ENCODE results near the gene GRK3.

GRK3 gene

GRCh38 chr22:25670070-25670461 is 105.6 kb downstream of the GRK3 start:
- DNase-seq: no peak

DNA sequence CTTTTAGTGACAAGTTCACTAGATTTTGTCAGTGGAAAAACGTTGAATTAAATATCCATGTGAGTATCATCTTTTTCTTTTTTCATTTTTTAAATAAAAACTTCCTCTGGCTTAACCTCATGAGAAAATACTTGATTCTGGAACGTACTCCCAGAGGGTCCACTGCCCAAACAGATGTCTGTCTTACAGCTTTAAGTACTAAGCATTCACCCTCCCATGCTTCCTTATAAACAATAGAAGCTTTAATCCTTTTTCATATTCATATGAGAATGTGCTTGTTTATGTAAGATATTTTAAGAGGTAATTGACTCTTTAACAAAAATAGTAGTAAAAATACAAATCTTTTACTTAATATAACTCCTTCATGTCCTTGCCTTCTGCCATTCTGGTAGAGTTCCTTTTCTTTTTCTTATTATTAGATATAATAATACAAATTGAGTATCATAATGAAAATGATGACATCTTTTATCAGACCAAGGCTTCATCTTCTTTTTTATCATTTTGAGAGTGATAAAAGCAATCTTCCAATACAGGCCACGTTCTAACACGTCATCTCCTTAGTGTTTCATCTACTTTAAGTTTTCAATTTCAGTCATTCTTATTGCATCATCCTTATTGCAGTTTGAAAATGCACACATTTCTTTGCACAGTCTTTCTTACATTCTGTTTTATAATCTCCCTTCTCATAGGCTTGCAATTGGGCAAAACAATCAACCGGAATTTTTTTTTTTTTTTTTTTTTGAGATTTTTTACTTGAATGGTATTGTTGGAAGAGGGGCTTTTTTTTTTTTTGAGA is 108.0 kb downstream of the GRK3 start:
- DNase-seq: no peak

DNA sequence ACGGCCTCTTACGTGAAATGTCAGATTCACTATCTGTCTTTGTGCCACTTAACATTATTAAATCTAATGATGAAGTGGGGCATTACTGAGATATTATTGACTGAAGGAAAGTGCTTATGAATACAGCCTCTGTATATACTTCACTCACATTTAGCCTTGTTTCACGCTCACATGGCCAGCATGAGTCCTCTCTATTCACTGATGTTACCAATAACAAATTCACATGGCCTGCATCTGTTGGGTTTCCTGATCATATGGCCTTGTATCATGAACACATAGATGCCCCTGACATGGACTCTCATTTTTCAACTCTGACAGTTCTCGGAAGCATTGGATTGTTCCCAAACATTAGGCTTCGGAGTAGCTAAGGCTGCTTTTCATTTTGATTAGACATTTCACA is 109.2 kb downstream of the GRK3 start:
- no peak for DNase-seq

DNA sequence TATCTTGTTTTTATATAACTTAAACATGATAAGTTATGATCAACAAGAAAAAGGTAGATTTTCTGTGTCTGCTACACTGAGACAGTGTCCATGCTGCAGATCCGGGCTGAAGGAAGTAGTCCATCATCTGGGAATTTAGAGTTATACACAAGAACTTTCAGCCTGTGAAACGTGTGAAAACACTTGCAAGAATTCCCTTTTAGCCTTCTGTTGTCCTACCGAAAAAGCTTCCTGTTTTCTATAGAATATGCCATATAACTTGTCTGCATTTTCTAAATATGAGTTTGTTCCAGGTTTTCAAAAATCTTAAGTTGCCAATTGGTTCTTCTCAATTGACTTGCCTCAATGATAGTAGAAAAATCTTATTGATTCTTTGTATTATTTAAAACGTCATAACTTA is 113.2 kb downstream of the GRK3 start:
- no peak for DNase-seq

DNA sequence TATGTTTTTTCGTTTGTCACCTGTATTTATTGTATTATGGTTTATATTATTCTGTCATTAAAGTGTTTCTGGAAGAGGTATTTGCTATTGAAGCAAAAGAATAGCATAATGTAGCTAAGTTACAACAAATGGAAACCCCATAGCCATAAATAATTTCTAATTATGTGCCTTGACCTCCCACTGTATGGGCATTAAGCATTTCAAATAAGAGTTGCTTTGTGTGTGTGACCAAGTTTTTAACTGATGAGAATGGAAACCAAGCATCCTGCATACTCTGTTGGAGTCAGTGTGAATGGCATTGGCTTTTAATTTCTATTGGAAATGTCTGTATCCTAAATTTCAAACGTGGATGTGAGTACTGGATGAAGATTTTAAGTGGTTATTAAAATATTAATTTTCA is 115.6 kb downstream of the GRK3 start:
- no peak for DNase-seq

DNA sequence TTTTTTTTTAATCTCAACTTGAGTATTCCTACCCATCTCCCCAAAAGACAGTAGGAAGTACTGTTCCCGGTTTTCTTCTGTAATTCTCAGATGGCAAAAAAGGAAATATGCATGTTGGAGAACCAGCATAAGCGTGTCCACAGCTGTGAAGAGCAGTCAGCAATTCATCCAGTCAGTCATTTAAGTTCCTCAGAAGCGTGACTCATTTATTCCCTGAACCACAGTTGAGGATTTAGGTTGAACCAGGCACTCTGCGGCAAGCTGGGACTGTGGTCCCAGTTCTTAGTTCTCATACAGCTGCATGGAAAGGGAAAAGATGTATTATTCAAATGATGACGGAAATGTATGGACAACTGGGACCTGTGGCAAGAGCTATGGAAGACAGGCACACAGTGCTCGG is 116.5 kb downstream of the GRK3 start:
- no peak for DNase-seq

DNA sequence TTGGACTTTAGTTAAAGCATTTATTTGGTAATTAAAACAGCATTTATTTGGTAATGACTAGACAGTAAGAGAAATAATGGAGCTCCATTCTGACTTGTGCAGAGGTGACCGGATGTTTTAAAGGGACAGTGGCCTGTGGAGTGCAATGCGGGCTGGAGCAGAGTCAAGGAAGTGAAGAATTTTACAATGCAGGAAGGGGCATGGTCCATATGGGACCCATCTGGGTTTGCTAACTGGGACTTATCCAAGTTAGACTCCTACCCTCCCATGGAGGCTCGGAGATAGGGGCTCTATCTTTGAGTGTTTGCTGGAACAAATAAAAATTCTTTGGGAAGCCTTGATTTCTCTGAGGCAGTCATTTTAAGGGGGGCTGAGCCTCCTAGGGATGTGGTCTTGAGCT is 117.6 kb downstream of the GRK3 start:
- DNase-seq: no peak

- no peak for DNase-seq
Observed at GRCh38 chr22:25688627-25689026, 124.2 kb downstream of the GRK3 start.

DNA sequence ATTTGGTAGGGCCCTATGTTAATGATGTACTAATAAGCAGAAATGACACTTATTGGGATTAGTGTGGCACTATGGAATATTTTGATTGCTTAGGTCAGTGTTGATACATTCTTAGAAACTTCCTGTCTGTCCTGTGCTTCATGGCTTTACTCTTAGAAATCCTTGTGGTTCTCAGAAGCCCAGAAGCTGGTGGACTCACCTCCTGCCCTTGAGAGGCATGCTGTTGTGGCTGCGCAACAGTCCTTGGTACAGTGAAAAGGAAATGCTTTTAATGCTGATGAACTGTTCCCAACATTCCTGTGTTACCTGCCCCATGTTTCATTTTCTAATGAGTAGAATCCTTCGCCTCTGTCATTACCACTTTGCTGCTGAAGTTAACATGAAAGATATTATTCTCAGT is 125.2 kb downstream of the GRK3 start:
- no peak for DNase-seq

GRCh38 chr22:25690798-25691197 is 126.3 kb downstream of the GRK3 start:
- no peak for DNase-seq

DNA sequence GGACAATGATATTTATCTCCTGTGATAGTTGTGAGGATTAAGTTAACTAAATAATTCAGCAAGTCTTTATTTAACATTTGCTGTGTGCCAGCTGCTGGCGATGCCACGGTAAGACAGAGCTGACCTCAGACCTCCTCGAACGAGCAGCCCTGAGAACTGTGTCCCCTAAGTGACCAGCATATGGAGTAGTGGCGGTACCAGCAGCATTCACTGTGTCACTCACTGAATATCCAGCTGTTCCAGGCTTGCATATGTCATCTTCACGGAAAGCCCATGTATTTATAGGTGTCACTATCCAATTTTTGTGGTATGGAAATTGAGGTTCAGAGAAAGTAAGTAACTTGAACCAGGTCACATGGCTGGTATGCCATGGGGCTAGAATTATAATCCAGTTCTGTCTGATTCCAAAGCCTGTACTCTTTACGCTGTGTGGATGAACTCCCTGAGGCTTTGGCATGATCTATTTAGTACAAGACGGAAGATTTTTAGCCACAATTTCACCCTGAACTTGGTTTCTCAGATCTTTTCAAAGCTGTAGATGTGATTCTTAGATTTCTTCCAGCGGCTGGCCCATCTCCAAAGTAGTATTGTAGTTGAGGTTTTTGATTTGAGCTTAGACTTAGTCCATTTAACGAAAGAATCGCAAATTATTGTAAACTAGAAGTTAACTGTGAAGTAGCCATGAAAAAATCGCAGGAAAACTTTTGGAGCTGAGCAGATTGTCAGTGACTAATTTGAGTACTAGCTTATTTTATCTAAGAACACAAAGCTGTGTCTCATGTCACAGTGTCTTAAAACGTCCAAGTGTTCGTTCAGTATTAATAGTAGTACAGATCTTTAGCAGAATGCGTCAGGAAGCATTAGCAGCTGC is 128.2 kb downstream of the GRK3 start:
- DNase-seq: no peak

- no peak for DNase-seq
Observed at GRCh38 chr22:25693268-25693565, 128.7 kb downstream of the GRK3 start.

GRCh38 chr22:25694196-25694907 is 129.9 kb downstream of the GRK3 start:
- no peak for DNase-seq

GRCh38 chr22:25695146-25695545 is 130.7 kb downstream of the GRK3 start:
- DNase-seq: no peak

DNA sequence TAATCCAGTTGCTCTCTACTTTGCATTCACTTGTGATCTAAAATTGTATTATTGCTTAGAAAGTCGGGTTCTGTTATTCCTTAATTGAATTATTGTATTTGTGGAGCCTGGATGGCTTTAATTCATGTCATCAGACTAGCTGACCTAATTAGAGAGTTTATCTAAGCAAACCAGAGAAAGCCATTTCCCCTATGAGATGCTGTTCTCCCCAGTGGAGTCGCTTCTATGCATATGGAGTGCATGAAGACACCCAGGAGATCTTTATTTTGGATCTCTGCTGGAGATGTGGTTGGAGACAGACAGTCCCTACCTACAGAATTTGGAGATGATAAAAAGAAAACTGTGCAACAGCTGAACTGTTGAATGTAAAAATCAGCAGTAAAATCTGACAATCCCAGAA is 132.3 kb downstream of the GRK3 start:
- DNase-seq: no peak

GRCh38 chr22:25697181-25697664 is 132.7 kb downstream of the GRK3 start:
- DNase-seq: no peak

- DNase-seq: no peak
Observed at GRCh38 chr22:25697978-25698377, 133.5 kb downstream of the GRK3 start.

- no peak for DNase-seq
Observed at GRCh38 chr22:25698461-25698860, 134.0 kb downstream of the GRK3 start.

- no peak for DNase-seq
Observed at GRCh38 chr22:25698978-25699377, 134.5 kb downstream of the GRK3 start.

GRCh38 chr22:25701056-25701780 is 136.7 kb downstream of the GRK3 start:
- DNase-seq: no peak

DNA sequence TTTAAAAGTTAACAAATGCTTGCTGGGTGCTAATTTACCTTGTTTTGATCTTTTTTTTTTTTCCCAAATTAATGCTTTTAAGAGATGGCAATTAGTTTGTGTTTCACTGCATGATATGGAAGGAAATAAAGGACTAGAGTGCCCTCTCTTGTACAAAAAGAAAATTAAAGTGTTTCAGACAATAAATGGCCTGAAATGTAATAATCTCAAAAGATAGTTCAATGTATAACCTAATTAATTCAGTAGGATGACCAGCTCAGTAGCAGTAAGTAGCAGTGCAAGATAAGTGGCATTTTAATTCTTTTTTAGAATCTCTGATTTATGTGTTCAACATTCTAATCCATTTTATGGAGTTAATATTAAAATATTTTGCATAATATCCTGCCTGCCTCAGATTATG is 137.6 kb downstream of the GRK3 start:
- peak in 1 of 2 experiments; percentile 8 for DNase-seq

GRCh38 chr22:25702571-25703167 is 138.2 kb downstream of the GRK3 start:
- no peak for DNase-seq

GRCh38 chr22:25704701-25705100 is 140.2 kb downstream of the GRK3 start:
- DNase-seq: no peak
